Fibroblast of skin of scalp (primary cell): Measurements from ENCODE around the gene PCDHA3. TPM values are rescaled to one million over a fixed set of nuclear protein-coding genes. Genes with fewer than 3 reads are reported as not detected.
"Not testable (repeated sequence)": the region's sequence is repeated elsewhere in the genome, so short reads cannot be mapped to it uniquely, and the experiment has no call there.

Experiments
- DNase-seq: peaks from one replicate; pipeline ENCODE4 v3.0.0-alpha.2; 2013
- polyA plus RNA-seq, 2 experiments: library from polyadenylated mRNA; unstranded; fragments of 120-200 nt; gene quantifications; one replicate each; pipeline ENCODE4 v1.2.1, GENCODE V29; 2013; ENCODE audit not compliant: insufficient read length in 2 of 2

Gene PCDHA3
- 0.08 TPM for polyA plus RNA-seq (2013, experiment 1 of 2; ENCODE audit: insufficient read length)
- polyA plus RNA-seq (2013, experiment 2 of 2; ENCODE audit: insufficient read length): 0.15 TPM

GRCh38 chr5:140800816-140801493 lies at the start of gene PCDHA3:
Gene PCDHA3, plus strand, starts transcription at chr5:140801057.
- peak; percentile 12 for DNase-seq

GRCh38 chr5:140753561-140753960 lies 47.3 kb upstream of the PCDHA3 start:
- DNase-seq: no peak

GRCh38 chr5:140764177-140764973 lies 36.5 kb upstream of the PCDHA3 start:
- no peak for DNase-seq

- DNase-seq: no peak
Observed at GRCh38 chr5:140767444-140767843, 33.4 kb upstream of the PCDHA3 start.

GRCh38 chr5:140780512-140780911 lies 20.3 kb upstream of the PCDHA3 start:
- DNase-seq: no peak

- no peak for DNase-seq
Observed at GRCh38 chr5:140785905-140786686, 14.8 kb upstream of the PCDHA3 start, which contains the start of gene PCDHA1. Gene PCDHA1, plus strand, starts transcription at chr5:140786140.

GRCh38 chr5:140787422-140787821 lies 13.4 kb upstream of the PCDHA3 start:
- not testable (repeated sequence) for DNase-seq

- DNase-seq: not testable (repeated sequence)
Observed at GRCh38 chr5:140787849-140788504, 12.9 kb upstream of the PCDHA3 start.

- DNase-seq: no peak
Observed at GRCh38 chr5:140791089-140791488, 9.8 kb upstream of the PCDHA3 start.

- no peak for DNase-seq
Observed at GRCh38 chr5:140794595-140795258, 6.1 kb upstream of the PCDHA3 start, which contains the start of gene PCDHA2. Gene PCDHA2, plus strand, starts transcription at chr5:140794852.

GRCh38 chr5:140795259-140795641 lies 5.6 kb upstream of the PCDHA3 start:
- DNase-seq: peak; percentile 1

GRCh38 chr5:140796072-140796717 lies 4.7 kb upstream of the PCDHA3 start:
- DNase-seq: not testable (repeated sequence)

- DNase-seq: no peak
Observed at GRCh38 chr5:140796718-140797095, 4.2 kb upstream of the PCDHA3 start.

- peak; percentile 2 for DNase-seq
Observed at GRCh38 chr5:140801494-140801841, 611 bp downstream of the PCDHA3 start.

GRCh38 chr5:140802381-140802780 lies 1.5 kb downstream of the PCDHA3 start:
- not testable (repeated sequence) for DNase-seq

GRCh38 chr5:140802781-140803271 lies 2.0 kb downstream of the PCDHA3 start:
- no peak for DNase-seq

GRCh38 chr5:140806834-140807775 lies 6.2 kb downstream of the PCDHA3 start, which contains the start of gene PCDHA4:
Gene PCDHA4, plus strand, starts transcription at chr5:140807068.
- DNase-seq: peak; percentile 1

GRCh38 chr5:140808241-140808888 lies 7.5 kb downstream of the PCDHA3 start:
- DNase-seq: not testable (repeated sequence)

GRCh38 chr5:140808889-140809291 lies 8.0 kb downstream of the PCDHA3 start:
- DNase-seq: no peak
